ENCODE results near the gene LPCAT1. TPM values are rescaled to one million over a fixed set of nuclear protein-coding genes. Genes with fewer than 3 reads are reported as not detected.

Gene LPCAT1
- total RNA-seq, 4 donors from 2014 or later, result 8.8 to 59.4 (median 28.5) TPM

- DNase-seq, result no peak
- Histone ChIP-seq H3K27ac (no peak overlapping the region), H3K36me3 (no peaks in the 10 kb centered on the region), H3K4me3 (no peak overlapping the region), H3K27me3 (no peaks in the 10 kb centered on the region), H3K9me3 (no peaks in the 10 kb centered on the region), H3K4me1 (no peaks in the 10 kb centered on the region)
- no peak for TF ChIP-seq CTCF (IDR thresholded peaks at IDR 0.05)
- TF ChIP-seq POLR2A (IDR thresholded peaks at IDR 0.05), result no peak
Measured at GRCh38 chr5:1412621-1413020, 111.1 kb downstream of the LPCAT1 start.

- no peak overlapping the region for H3K27ac ChIP-seq
- H3K4me3 ChIP-seq, result no peak overlapping the region
- no peaks in the 10 kb centered on the region for H3K27me3 ChIP-seq
- TF ChIP-seq CTCF (IDR thresholded peaks at IDR 0.05), result no peak
- no peak for TF ChIP-seq POLR2A (IDR thresholded peaks at IDR 0.05)
- H3K9me3 ChIP-seq, result no peaks in the 10 kb centered on the region
- DNase-seq, result peak in 1 of 3 donors; percentile 20
- no peaks in the 10 kb centered on the region for H3K36me3 ChIP-seq
- no peaks in the 10 kb centered on the region for H3K4me1 ChIP-seq
Measured at GRCh38 chr5:1412163-1412562, 111.6 kb downstream of the LPCAT1 start.

Small RNA genes lying within 50 kb of the gene (small RNA-seq; reads per million reads assigned to genes)
- gene MIR6075, result 0 reads per million in 2 donors

Other genes starting within 250 kb of the LPCAT1 start
- gene TERT, start 228.9 kb downstream of the LPCAT1 start, total RNA-seq, result 1 to 10 TPM in 3 of 4 donors, under 1 TPM in 1; 0.70 to 6.6 (median 1.6) TPM
- 100 to 1,000 TPM; 115 to 209 (median 143) TPM for gene CLPTM1L, start 178.9 kb downstream of the LPCAT1 start, total RNA-seq
- under 1 TPM in 2 of 4 donors, not detected in 2; 0.40 to 0.70 TPM for gene SLC6A3, start 78.5 kb downstream of the LPCAT1 start, total RNA-seq

All from Peyer's patch (tissue), 4 donors.